TTC549 (cell line): Measurements from ENCODE around the gene IGDCC3.
"Not testable (repeated sequence)": the region's sequence is repeated elsewhere in the genome, so short reads cannot be mapped to it uniquely, and the experiment has no call there.

Experiments used
- FAIRE-seq: peaks from 2 replicates; lab custom pipeline; 2012; peaks lifted over from hg19 to GRCh38; lab: Jason Lieb, UNC

IGDCC3 gene

GRCh38 chr15:65369212-65369547, 8.6 kb downstream of the IGDCC3 start:
- no peak for FAIRE-seq

- no peak for FAIRE-seq
These were observed 9.2 kb downstream of the IGDCC3 start for GRCh38 chr15:65368302-65369211.

- FAIRE-seq: no peak
These were observed 11.5 kb downstream of the IGDCC3 start for GRCh38 chr15:65366122-65366892.

- FAIRE-seq: no peak
These were observed 12.6 kb downstream of the IGDCC3 start for GRCh38 chr15:65365229-65365628.

GRCh38 chr15:65363766-65364165, 14.0 kb downstream of the IGDCC3 start:
- no peak for FAIRE-seq

- no peak for FAIRE-seq
These were observed 14.5 kb downstream of the IGDCC3 start for GRCh38 chr15:65363306-65363705.

- no peak for FAIRE-seq
These were observed 15.3 kb downstream of the IGDCC3 start for GRCh38 chr15:65362491-65362890.

- FAIRE-seq: no peak
These were observed 15.9 kb downstream of the IGDCC3 start for GRCh38 chr15:65361708-65362459.

- no peak for FAIRE-seq
These were observed 17.3 kb downstream of the IGDCC3 start for GRCh38 chr15:65360506-65360905.

- FAIRE-seq: no peak
These were observed 21.8 kb downstream of the IGDCC3 start for GRCh38 chr15:65355988-65356353.

- FAIRE-seq: no peak
These were observed 22.4 kb downstream of the IGDCC3 start for GRCh38 chr15:65355173-65355987.

- FAIRE-seq: no peak
These were observed 23.0 kb downstream of the IGDCC3 start for GRCh38 chr15:65354835-65355172.

GRCh38 chr15:65351972-65352371, 25.8 kb downstream of the IGDCC3 start:
- FAIRE-seq: not testable (repeated sequence)

GRCh38 chr15:65349338-65349737, 28.5 kb downstream of the IGDCC3 start:
- no peak for FAIRE-seq

- FAIRE-seq: not testable (repeated sequence)
These were observed 30.0 kb downstream of the IGDCC3 start for GRCh38 chr15:65347756-65348155.

- no peak for FAIRE-seq
These were observed 30.8 kb downstream of the IGDCC3 start for GRCh38 chr15:65346856-65347598.

GRCh38 chr15:65344914-65345275, 32.9 kb downstream of the IGDCC3 start:
- no peak for FAIRE-seq

- no peak for FAIRE-seq
These were observed 33.4 kb downstream of the IGDCC3 start for GRCh38 chr15:65344214-65344913.

- FAIRE-seq: no peak
These were observed 34.3 kb downstream of the IGDCC3 start for GRCh38 chr15:65343374-65343981.

- no peak for FAIRE-seq
These were observed 35.3 kb downstream of the IGDCC3 start for GRCh38 chr15:65342493-65342892.
